HG03103 (cell line): ENCODE results near the gene FAM107A.

Experiments used
- ATAC-seq: cut with Tn5 transposase; IDR thresholded peaks from one replicate; pipeline ENCODE4 v1.9.1; 2021; ENCODE audit warnings: low read depth; ENCODE audit not compliant: unreplicated experiment

Gene FAM107A

DNA sequence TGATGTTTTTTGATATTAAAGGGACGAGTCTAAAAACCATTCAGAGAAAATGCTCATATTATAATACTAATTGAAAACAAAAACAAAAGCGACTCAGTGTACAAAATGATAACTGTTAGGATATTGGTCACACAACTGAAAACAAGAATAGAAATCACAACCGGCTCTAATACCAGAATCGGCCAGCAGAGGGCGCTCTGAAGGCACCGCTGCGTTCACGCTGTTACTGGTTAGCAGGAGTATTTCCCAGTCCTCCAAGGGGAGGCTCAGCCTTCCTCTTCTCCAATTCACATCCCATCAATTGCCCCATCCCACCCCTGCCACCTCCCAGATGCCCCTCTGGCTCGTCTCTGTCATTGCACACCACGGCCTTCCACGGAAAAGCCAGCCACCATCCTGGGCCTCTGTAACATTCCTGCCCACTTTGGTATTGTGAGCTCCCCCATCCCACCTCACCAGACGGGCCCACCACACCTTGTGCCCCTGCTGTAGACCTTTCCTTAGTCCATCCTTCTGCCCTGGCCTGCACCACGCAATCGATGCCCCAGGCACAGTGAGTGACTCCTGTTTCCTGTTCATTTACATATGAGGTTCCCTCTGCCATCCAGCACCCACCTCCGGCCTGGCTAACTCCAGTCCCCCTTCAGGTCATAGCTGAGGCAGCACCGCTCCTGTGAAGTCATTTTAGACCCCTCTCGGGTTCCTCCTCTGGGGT lies 8.5 kb downstream of the FAM107A start:
- no peak for ATAC-seq

GRCh38 chr3:58567251-58567515 lies 10.0 kb downstream of the FAM107A start:
- ATAC-seq: no peak

DNA sequence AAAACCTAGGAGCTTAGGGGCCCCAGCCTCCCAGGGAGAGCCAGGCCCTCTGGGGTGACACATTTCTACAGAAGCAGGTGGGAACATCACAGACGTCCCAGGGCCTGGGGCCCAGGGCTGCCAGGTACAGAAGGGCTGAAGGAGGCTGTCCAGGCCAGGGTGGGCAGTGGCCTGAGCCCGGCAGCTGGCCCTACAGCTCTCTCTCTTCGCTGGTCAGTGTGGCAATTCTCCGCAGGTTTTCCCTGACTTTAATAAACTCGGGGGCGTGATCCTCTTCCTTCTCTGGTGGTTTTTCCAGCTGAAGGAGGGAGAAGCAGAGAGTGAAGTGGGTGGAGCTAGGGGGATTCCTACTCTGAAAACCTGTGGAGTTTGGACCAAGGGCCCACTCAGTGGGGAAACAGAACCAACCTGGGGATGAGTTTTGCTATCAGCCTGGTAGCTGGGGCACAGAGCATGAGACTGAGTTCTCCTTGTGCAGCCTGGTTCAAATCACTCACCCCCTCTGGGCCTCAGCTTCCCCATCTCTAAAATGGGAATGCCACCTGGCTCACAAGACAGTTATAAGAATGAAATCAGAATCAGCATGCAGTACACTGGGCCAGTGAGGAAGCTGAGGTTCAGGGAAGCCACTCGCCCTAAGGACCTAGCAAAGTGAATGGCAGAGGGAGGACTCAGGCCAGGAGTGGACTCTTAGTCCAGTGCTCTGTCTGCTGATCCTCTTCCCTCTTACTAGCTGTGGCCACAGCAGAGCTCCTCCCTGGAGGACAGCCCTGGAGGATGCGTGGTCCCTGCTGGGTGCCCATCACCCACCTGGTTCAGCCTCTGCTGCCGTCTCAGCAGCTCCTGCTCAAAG lies 10.6 kb downstream of the FAM107A start:
- ATAC-seq: no peak

- no peak for ATAC-seq
Measured at GRCh38 chr3:58565621-58566397, 11.4 kb downstream of the FAM107A start.

- no peak for ATAC-seq
Measured at GRCh38 chr3:58564456-58565160, 12.6 kb downstream of the FAM107A start.

DNA sequence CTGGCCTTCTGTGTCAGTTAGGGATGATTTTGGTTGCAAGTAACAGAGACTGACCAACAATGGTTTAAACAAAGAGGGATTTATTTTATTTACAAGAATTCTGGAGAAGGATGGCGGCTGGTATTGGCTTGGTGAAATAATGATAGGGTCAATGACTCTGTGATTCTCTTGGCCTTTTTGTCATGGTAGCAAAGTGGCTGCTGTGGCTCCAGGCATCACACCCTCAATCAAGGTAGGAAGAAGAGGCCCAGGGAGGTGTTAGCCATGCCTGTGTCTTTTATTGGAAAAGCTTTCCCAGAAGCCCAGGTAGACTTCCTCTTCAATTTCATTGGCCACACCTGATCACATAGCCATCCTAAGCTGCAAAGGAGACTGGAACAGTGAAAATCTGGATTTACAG lies 13.1 kb downstream of the FAM107A start:
- ATAC-seq: no peak

DNA sequence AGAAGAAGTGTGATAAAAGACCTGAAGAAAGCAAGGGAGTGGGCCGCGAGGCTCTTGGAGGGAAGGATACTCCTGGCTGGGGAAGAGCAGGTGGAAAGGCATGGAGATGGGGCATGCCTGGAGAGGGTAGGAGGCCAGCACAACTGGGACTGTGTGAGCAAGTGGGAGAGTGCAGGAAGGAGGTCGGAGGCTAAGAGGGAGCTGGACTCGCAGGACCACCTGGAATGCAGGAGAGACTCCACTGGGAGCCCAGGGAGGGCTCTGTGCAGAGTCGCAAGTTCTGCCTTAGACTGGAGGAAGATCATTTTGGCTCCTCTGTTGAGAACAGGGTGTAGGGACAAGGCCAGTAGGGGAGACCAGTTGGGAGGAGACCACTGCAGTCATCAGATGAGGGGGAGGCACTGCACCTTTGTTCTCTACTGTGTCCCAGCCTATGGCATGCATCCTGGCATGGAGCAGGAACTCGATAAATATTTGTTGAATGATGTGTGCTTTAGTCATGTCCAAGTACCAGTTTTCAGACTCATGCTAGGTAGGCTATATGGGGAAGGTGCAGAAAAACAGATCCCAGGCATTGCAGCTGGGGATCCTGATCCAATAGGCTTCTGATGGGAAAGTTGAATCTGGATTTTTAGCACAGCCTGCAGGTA lies 13.7 kb downstream of the FAM107A start:
- no peak for ATAC-seq

- no peak for ATAC-seq
Measured at GRCh38 chr3:58562498-58562897, 14.7 kb downstream of the FAM107A start.

GRCh38 chr3:58560771-58561311 lies 16.4 kb downstream of the FAM107A start:
- no peak for ATAC-seq

- no peak for ATAC-seq
Measured at GRCh38 chr3:58559586-58559985, 17.6 kb downstream of the FAM107A start.

- ATAC-seq: no peak
Measured at GRCh38 chr3:58557491-58557890, 19.7 kb downstream of the FAM107A start.

- ATAC-seq: no peak
Measured at GRCh38 chr3:58556761-58557221, 20.4 kb downstream of the FAM107A start.

- no peak for ATAC-seq
Measured at GRCh38 chr3:58556001-58556400, 21.2 kb downstream of the FAM107A start.

DNA sequence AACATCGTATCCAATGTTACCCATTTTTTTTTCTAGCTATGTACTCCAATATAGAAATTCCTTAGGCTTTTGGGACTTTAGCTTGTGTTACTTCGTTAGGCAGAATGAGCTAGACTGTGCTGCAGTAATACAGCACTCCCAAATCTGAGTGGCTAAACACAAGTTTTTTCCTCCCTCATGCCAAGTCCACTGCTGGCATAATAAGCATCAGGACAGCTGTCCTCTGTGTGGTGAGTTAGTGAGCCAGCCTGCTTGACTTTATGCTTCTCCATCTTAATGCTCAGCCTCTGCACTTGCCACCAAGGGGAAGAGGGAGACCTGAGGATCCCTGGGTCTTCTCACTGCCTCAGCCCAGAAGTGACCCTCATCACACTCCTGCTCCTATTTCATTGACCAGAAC lies 22.0 kb downstream of the FAM107A start:
- ATAC-seq: no peak

GRCh38 chr3:58553003-58553402 lies 24.2 kb downstream of the FAM107A start:
- no peak for ATAC-seq

- no peak for ATAC-seq
Measured at GRCh38 chr3:58551636-58552180, 25.5 kb downstream of the FAM107A start.

GRCh38 chr3:58544541-58544940 lies 32.6 kb downstream of the FAM107A start:
- ATAC-seq: no peak

- no peak for ATAC-seq
Measured at GRCh38 chr3:58540176-58540858, 36.9 kb downstream of the FAM107A start.

DNA sequence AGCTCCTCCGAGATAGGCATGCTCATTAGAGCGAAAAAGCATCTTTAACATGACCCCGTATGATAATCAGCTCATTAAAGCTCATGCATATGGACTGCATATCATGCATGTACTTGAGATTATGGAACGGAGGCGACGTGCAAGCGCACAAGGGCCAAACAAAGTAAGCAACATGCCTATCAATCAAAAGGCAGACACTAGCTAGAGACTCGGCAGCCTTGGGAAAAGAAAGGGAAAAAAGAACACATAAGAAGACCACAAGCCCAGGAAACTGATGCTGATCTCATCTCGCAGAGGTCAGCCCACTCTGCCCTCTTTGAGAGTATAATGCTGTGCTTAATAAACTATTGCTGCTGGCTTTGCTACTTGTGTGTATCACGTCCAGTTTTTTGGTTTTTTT lies 37.6 kb downstream of the FAM107A start:
- ATAC-seq: no peak
